GM18951 (cell line): ENCODE results near the gene FAM240A.

Experiments used
- POLR2A ChIP-seq: IDR thresholded peaks from 4 replicates; pipeline ENCODE4 v1.6.1; 2011; ENCODE audit warnings: mild to moderate bottlenecking; ENCODE audit not compliant: insufficient read length, insufficient read depth; ENCODE audit errors: extremely low read depth
- in situ Hi-C: fragments of 300-500 bp; cut with MboI; formaldehyde crosslinking; loops from one replicate; pipeline ENCODE4 v1.12.0; 2022; ENCODE audit warnings: low sequenced_read_pairs, mixed read lengths, inconsistent platforms; ENCODE audit not compliant: unreplicated experiment

FAM240A gene

DNA sequence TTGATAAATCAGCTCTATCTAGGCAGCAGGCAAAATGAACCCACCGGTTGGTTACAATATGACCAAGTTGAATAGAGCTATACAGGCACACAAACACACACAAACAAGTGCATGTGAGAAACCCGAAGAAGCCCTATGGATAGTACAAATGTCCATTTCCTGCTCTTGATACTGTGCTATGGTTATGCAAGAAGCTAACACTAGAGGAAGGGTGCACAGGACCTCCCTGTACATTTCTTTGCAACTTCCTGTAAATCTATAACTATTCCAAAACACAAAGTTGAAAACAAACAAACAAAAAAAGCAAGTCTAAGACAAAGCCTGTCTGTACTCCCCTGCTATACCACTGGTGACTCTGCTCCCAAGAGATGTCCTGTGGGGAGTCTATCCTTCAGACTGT is 8.2 kb upstream of the FAM240A start:
- in situ Hi-C loops, result no loop called here
- no peak for TF ChIP-seq POLR2A

DNA sequence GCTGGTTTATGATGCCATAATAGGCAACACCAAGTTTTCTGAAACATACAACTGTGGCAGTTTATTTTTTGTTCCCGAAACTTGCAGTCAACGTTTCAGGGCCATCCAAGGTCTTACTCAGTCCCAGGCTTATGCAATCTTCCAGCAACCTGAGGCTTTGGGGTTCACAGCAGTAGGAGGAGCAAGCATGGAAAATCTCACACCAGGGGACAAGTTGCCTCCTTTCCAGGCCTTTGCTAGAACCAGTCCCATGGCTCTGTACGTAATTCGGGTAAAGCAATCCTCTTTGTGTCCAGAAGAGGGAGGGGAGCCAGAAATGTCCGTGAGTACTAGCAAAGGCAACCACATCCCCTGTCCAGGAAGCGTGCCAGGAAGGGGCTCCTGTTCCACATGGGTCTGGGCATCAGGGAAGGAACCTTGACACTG is 4.7 kb upstream of the FAM240A start:
- TF ChIP-seq POLR2A, result no peak
- in situ Hi-C loops, result no loop called here

DNA sequence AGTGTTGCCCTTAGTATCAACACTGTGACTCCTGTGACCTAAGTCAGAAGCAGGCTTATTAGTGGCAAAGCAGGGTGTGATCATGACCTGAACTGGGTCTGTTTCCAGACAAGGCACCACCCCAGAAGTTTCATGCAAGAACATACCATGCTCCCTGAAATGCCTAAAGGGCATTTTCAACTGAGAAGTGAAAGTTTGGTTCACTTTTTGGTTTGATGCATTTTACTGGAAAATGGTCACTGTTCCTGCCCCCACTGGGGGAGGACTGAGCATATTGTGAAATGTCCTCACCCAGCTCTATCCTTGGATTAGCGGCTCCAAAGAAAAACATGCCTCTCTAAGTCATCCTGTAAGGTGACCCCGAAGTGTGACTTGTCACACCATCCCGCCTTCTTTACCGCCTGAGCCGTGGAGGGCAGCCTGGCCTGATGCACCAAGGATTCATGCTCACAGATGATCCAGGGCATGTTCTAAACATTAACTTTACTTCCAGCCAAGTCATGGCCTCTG is 3.1 kb upstream of the FAM240A start:
- TF ChIP-seq POLR2A, result no peak
- in situ Hi-C loops, result no loop called here

DNA sequence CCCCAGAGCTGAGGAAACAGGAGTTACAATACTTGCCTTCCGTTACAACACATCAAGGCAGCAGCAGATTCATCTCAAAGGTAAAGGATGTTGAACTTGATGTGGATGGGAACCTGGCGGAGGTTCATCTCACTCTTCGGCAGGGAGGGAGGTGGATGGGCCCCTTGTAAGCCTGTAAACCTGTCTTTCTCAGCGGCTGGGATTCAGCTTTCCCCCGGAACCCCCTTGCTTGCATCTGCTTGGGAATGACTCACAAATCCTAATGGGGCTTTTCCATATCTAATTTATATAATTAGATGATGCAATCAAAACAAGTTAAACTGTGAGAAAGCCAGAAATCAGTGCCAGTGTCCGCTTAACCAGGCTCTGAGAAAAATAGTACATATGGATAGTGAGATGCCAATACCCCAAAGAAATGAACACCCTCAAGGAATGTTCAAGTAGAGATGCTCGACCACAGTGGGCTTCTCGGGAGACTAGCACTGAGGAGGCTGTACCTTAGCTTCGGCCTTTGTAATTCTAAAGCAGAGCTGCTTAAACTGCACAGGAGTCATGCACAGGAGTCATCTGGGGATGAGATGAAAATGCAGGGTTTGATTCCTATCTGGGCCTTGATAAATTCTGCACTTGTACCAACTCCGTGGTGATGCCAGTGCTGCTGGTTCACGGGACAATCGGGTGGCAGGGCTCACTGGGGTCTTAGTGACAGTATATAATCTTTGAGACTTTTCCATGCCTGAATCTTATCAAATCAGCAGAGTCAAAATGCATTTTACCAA is 2.2 kb upstream of the FAM240A start:
- no peak for TF ChIP-seq POLR2A
- in situ Hi-C loops, result no loop called here

DNA sequence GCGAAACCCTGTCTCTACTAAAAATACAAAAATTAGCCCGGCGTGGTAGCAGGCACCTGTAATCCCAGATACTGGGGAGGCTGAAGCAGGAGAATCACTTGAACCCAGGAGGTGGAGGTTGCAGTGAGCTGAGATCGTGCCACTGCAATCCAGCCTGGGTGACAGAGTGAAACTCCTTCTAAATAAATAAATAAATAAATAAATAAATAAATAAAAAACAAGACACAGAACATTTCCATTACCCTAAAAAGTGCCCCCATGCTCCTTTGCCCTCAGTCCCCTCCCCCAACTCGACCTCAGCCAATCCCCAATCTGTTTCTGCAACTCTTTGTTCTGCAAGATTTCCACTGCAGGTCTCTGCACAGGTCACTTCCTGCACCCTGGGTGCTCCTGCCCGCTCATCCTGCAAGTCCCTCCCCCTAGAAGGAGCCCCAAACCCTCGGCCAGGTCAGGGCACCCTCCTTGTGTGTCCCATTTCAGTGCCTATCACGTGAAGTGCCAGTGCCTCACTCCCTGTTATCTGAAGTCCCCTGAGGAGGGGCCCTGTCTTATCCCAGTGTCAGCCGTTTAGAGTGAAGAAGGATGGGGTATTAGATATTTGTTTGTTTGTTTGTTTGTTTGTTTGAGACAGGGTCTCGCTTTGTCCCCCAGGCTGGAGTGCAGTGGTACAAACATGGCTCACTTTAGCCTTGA is 1.1 kb downstream of the FAM240A start:
- in situ Hi-C loops, result no loop called here
- no peak for TF ChIP-seq POLR2A

DNA sequence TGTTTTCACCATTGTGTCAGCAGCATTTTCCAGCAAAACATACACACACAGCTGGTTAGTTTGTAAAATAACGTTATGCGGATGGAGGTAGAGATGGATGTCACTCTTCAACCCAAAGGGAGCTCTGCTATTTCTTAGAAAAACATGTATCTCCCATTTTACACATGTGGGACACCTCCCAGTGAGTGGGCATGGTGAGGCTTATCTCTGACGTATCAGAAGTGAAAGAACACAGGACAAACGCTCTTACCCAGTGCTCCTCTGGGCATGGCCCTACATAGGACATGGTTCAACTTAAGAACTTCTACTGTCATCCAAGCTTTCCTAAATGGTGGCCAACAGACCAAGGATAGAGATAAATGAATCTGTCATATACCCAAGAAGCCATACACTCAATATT is 2.1 kb downstream of the FAM240A start:
- in situ Hi-C loops, result no loop called here
- no peak for TF ChIP-seq POLR2A

DNA sequence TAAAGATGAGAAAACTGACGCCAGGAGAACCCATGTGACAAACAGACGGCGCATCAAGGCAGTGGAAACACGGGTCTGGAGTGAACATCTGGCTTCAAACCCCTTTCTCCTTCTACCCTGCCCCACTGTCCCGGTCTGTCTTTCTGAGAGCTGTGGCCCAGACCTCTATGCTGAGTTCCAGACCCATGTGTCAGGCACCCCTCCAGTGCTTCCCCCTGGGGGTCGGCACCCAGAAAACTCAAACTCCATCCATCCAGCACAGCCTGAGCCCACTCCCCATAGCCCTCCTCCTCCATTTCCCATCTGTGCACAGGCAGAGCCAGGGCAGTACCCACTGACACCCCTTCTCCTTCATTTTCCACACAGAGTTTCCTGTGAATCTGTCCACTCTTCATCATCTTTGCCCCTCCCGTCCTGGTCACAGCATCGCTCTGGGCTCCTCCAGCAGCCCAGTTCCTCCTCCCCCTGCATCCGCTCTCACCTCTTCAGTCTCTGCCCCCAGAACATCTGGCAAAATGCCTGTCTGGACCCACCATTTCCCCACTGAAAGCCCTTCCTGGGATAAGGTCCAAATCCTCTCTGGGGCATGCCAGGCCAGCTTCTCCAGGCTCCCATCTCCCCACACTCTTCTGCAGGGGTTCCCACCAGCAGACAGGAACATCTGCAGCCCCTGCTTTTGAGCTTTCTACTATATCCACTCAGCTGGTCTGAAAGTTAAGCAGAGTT is 2.9 kb downstream of the FAM240A start:
- TF ChIP-seq POLR2A, result no peak
- in situ Hi-C loops, result no loop called here

DNA sequence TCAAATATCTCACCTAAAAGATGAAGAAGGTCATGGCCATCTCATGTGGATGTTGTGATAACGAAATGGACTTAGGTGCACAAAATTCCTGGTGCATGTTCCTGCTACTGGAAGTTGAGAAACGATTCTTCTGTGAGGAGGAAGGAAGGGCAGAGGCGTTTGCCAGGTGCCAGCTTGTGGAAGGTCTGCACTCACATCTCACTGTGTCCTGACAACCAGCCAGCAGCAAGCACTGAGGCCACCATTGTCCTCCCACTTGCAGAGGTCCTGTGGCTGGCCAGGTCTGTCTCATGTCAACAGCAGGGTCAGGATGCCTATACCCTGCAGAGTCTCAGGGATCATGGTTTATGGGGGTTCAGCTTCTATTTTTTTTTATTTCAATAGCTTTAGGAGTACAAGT is 3.7 kb downstream of the FAM240A start:
- no peak for TF ChIP-seq POLR2A
- in situ Hi-C loops, result no loop called here

DNA sequence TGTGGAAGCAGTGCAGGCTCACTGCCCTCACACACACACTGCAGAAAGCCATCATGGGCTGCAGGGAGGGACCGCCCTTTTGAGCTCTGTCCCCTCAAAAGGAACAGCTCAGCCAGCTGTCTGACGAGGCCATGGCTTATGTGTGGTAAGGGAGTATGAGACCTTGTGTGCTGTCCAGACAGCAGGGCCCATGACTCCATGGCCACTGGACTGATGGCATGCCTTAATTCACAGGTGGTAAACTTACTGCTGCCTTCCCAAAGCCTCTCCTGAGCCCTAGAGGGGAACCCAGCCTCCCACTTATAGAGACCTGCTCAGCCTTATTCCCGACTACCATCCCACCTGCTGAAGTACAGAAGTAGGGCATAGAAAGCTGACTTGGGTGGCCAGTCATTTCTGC is 5.6 kb downstream of the FAM240A start:
- in situ Hi-C loops, result no loop called here
- no peak for TF ChIP-seq POLR2A

DNA sequence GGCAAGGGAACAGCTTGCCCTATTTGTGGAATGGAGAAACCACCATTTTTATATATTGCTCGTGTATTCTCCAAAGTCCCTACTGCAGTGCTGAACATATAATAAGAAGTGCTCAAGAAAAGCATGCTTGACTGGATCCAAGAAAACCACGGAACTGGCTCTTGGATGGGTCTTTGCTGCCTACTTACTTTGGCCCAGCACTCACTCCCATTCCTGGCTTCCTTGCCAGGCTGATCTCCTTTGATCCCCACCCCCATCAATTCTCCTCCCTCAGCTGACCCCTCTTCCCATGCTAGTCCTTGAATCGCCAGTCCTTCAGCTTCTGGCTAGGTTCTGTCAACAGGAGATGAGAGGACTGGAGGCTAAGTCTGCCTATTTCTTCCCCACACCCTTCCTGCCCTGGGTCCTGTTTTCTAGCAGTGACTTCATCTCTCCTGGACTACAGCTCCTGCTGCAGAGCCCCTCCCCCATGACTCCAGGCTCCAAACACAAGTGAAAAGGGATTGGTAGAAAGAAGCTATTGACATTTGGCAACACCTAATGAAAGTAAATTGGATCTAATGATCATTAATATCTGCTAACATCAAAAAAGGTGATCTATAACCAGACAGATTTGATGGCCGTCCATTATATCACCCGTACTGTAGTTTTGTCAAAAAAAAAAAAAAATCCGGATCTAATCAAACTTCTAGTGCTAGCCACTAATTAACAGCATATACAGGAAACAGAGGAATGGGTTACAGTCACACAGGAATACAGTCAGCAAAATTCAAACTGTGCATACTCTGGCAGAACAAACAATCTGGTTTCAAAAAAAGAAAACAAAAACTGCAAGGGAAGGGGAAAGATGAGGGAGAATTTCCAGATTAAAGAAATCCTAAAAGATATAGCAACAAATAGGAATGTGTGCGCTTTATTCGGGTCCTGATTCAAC is 7.8 kb downstream of the FAM240A start:
- in situ Hi-C loops, result no loop called here
- TF ChIP-seq POLR2A, result no peak

DNA sequence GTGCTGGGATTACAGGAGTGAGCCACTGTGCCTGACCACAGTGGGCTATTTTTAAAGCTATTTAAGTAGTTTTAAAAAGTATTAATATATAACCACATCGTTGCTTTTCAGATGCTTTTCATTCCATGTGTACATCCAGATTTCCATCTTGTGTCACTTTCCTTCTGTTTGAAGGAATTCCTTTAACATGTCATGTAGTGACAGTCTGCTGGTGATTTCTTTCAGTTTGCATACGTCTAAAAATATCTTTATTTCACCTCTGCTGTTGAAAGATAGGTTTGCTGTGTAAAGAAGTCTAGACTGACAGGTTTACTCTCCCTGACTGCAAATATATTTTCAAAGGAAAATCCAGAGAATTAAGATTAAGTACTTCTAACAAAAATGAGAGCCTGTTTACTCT is 12.2 kb downstream of the FAM240A start:
- no peak for TF ChIP-seq POLR2A
- in situ Hi-C loops, result no loop called here

DNA sequence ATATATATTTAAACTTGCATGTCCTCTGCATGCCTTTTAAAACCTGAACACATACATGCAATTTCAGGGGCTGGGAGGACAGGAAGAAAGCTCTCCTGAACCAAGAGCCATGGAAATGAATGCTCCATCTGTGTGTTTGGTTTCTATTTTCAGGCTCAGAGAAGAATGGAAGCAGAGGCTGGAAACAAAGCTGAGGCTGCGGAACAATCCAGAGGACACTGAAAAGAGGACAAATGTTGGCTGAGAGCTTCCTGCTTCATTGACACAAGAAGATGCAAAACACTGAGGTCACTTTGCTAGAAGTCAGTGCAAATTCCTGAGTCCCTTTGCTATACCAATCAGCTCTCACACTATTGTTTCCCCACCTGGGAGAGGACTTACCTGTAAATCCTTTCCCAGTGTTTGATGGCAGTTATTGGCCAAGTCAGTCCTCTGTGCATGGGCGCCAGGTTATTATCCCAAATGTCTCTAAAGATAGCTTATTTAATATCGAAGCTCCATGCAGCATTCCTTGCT is 12.7 kb downstream of the FAM240A start:
- in situ Hi-C loops, result no loop called here
- TF ChIP-seq POLR2A, result no peak
